BLaER1 (cell line): Measurements from ENCODE around the gene S100A12.

ENCODE experiments used
- H3K27ac ChIP-seq: shearing (Covaris generic); formaldehyde crosslinking; 2 replicates; pipeline ENCODE4 v1.8.1; 2022
- H3K27me3 ChIP-seq: shearing (Covaris generic); formaldehyde crosslinking; 2 replicates; pipeline ENCODE4 v1.8.1; 2022
- H3K36me3 ChIP-seq: shearing (Covaris generic); formaldehyde crosslinking; 2 replicates; pipeline ENCODE4 v1.8.1; 2022
- H3K4me1 ChIP-seq: shearing (Covaris generic); formaldehyde crosslinking; 2 replicates; pipeline ENCODE4 v1.8.1; 2022
- H3K4me2 ChIP-seq: shearing (Covaris generic); formaldehyde crosslinking; 2 replicates; pipeline ENCODE4 v1.8.1; 2022
- H3K4me3 ChIP-seq: shearing (Covaris generic); formaldehyde crosslinking; 2 replicates; pipeline ENCODE4 v1.8.1; 2022
- H3K9ac ChIP-seq: shearing (Covaris generic); formaldehyde crosslinking; 2 replicates; pipeline ENCODE4 v1.8.1; 2022
- H3K9me3 ChIP-seq: shearing (Covaris generic); formaldehyde crosslinking; 2 replicates; pipeline ENCODE4 v1.8.1; 2022
- H4K20me1 ChIP-seq: shearing (Covaris generic); formaldehyde crosslinking; 2 replicates; pipeline ENCODE4 v1.8.1; 2022
- Cebpa-rat ChIP-seq: shearing (Covaris generic); IDR thresholded peaks from 2 replicates; pipeline ENCODE4 v1.8.1; 2022

S100A12 gene

GRCh38 chr1:153360190-153360589 is 15.2 kb downstream of the S100A12 start:
- Histone ChIP-seq H4K20me1 (no peaks in the 10 kb centered on the region), H3K9ac (no peak overlapping the region), H3K9me3 (no peaks in the 10 kb centered on the region), H3K27me3 (no peaks in the 10 kb centered on the region), H3K36me3 (no peaks in the 10 kb centered on the region), H3K4me2 (no peak overlapping the region), H3K27ac (no peak overlapping the region), H3K4me3 (no peak overlapping the region), H3K4me1 (peaks cover 18% of the 10 kb centered on the region)
- TF ChIP-seq Cebpa-rat, result no peak

GRCh38 chr1:153359241-153359640 is 16.2 kb downstream of the S100A12 start:
- Histone ChIP-seq H3K9me3 (no peaks in the 10 kb centered on the region), H3K36me3 (no peaks in the 10 kb centered on the region), H3K9ac (no peak overlapping the region), H3K4me3 (no peak overlapping the region), H3K4me2 (no peak overlapping the region), H3K4me1 (peaks cover 18% of the 10 kb centered on the region), H4K20me1 (no peaks in the 10 kb centered on the region), H3K27me3 (no peaks in the 10 kb centered on the region), H3K27ac (no peak overlapping the region)
- no peak for TF ChIP-seq Cebpa-rat

- peaks cover 18% of the 10 kb centered on the region for H3K4me1 ChIP-seq
- no peak overlapping the region for H3K27ac ChIP-seq
- no peaks in the 10 kb centered on the region for H3K27me3 ChIP-seq
- H3K9me3 ChIP-seq, result no peaks in the 10 kb centered on the region
- no peaks in the 10 kb centered on the region for H4K20me1 ChIP-seq
- H3K36me3 ChIP-seq, result no peaks in the 10 kb centered on the region
- no peak overlapping the region for H3K9ac ChIP-seq
- H3K4me3 ChIP-seq, result no peak overlapping the region
- TF ChIP-seq Cebpa-rat, result no peak
- no peak overlapping the region for H3K4me2 ChIP-seq
Observed at GRCh38 chr1:153358691-153358975, 16.8 kb downstream of the S100A12 start.

GRCh38 chr1:153357853-153358690 is 17.3 kb downstream of the S100A12 start, which contains the start of gene S100A9:
S100A9 (plus strand) TSS chr1:153357854; CDS start chr1:153358284, 430 bp downstream.
- H3K4me2 ChIP-seq, result peak within 1 kb of the TSS; percentile 57
- no peak within 1 kb of the TSS for H3K4me3 ChIP-seq
- TF ChIP-seq Cebpa-rat, result no peak
- H3K9me3 ChIP-seq, result no peaks in the 10 kb centered on the region
- peaks cover 22% of the 10 kb centered on the region for H3K4me1 ChIP-seq
- H3K27me3 ChIP-seq, result no peaks in the 10 kb centered on the region
- H3K36me3 ChIP-seq, result no peaks in the 10 kb centered on the region
- no peak within 1 kb of the TSS for H3K9ac ChIP-seq
- H4K20me1 ChIP-seq, result no peaks in the 10 kb centered on the region
- H3K27ac ChIP-seq, result no peak within 1 kb of the TSS

- H3K27me3 ChIP-seq, result no peaks in the 10 kb centered on the region
- H3K4me2 ChIP-seq, result peak overlapping the region; percentile 57
- peaks cover 27% of the 10 kb centered on the region for H3K4me1 ChIP-seq
- H3K9me3 ChIP-seq, result no peaks in the 10 kb centered on the region
- no peaks in the 10 kb centered on the region for H4K20me1 ChIP-seq
- H3K36me3 ChIP-seq, result no peaks in the 10 kb centered on the region
- TF ChIP-seq Cebpa-rat, result no peak
- H3K27ac ChIP-seq, result no peak overlapping the region
- H3K9ac ChIP-seq, result no peak overlapping the region
- H3K4me3 ChIP-seq, result no peak overlapping the region
Observed at GRCh38 chr1:153357076-153357852, 18.2 kb downstream of the S100A12 start.

- H4K20me1 ChIP-seq, result no peaks in the 10 kb centered on the region
- H3K4me3 ChIP-seq, result no peak overlapping the region
- no peak overlapping the region for H3K4me2 ChIP-seq
- H3K9me3 ChIP-seq, result no peaks in the 10 kb centered on the region
- H3K36me3 ChIP-seq, result no peaks in the 10 kb centered on the region
- H3K9ac ChIP-seq, result no peak overlapping the region
- H3K27ac ChIP-seq, result no peak overlapping the region
- peaks cover 27% of the 10 kb centered on the region for H3K4me1 ChIP-seq
- TF ChIP-seq Cebpa-rat, result no peak
- H3K27me3 ChIP-seq, result no peaks in the 10 kb centered on the region
Observed at GRCh38 chr1:153356392-153357075, 18.9 kb downstream of the S100A12 start.

- no peaks in the 10 kb centered on the region for H3K27me3 ChIP-seq
- no peak overlapping the region for H3K4me3 ChIP-seq
- H3K36me3 ChIP-seq, result no peaks in the 10 kb centered on the region
- no peak overlapping the region for H3K27ac ChIP-seq
- no peak overlapping the region for H3K9ac ChIP-seq
- TF ChIP-seq Cebpa-rat, result no peak
- H3K9me3 ChIP-seq, result no peaks in the 10 kb centered on the region
- H3K4me1 ChIP-seq, result peaks cover 33% of the 10 kb centered on the region
- no peak overlapping the region for H3K4me2 ChIP-seq
- no peaks in the 10 kb centered on the region for H4K20me1 ChIP-seq
Observed at GRCh38 chr1:153355445-153356071, 19.9 kb downstream of the S100A12 start.

GRCh38 chr1:153354515-153355193 is 20.8 kb downstream of the S100A12 start:
- no peaks in the 10 kb centered on the region for H3K9me3 ChIP-seq
- H3K9ac ChIP-seq, result no peak overlapping the region
- H3K4me3 ChIP-seq, result no peak overlapping the region
- no peak for TF ChIP-seq Cebpa-rat
- H3K27ac ChIP-seq, result no peak overlapping the region
- H3K27me3 ChIP-seq, result no peaks in the 10 kb centered on the region
- H3K4me2 ChIP-seq, result no peak overlapping the region
- no peaks in the 10 kb centered on the region for H3K36me3 ChIP-seq
- H3K4me1 ChIP-seq, result peaks cover 35% of the 10 kb centered on the region
- no peaks in the 10 kb centered on the region for H4K20me1 ChIP-seq

GRCh38 chr1:153353226-153353947 is 22.0 kb downstream of the S100A12 start:
- H3K27ac ChIP-seq, result no peak overlapping the region
- no peaks in the 10 kb centered on the region for H4K20me1 ChIP-seq
- peaks cover 42% of the 10 kb centered on the region for H3K4me1 ChIP-seq
- H3K9me3 ChIP-seq, result no peaks in the 10 kb centered on the region
- no peaks in the 10 kb centered on the region for H3K36me3 ChIP-seq
- H3K27me3 ChIP-seq, result no peaks in the 10 kb centered on the region
- H3K9ac ChIP-seq, result no peak overlapping the region
- no peak for TF ChIP-seq Cebpa-rat
- no peak overlapping the region for H3K4me3 ChIP-seq
- no peak overlapping the region for H3K4me2 ChIP-seq
